HG03175 (cell line): ENCODE data around the gene NUCKS1.
A peak's percentile ranks its signal among the peaks of the same experiment; 100 is the strongest.

Experiments used
- ATAC-seq: cut with Tn5 transposase; IDR thresholded peaks from one replicate; pipeline ENCODE4 v1.9.1; 2021; ENCODE audit warnings: mild to moderate bottlenecking, moderate library complexity; ENCODE audit not compliant: unreplicated experiment

Gene NUCKS1

GRCh38 chr1:205772607-205773032 is 22.6 kb upstream of the NUCKS1 start:
- no peak for ATAC-seq

GRCh38 chr1:205770618-205771017 is 20.6 kb upstream of the NUCKS1 start:
- no peak for ATAC-seq

- ATAC-seq = no peak
Observed at GRCh38 chr1:205769641-205770365, 19.8 kb upstream of the NUCKS1 start.

GRCh38 chr1:205767248-205767647 is 17.3 kb upstream of the NUCKS1 start:
- no peak for ATAC-seq

- ATAC-seq = no peak
Observed at GRCh38 chr1:205766570-205766969, 16.6 kb upstream of the NUCKS1 start.

GRCh38 chr1:205766038-205766437 is 16.1 kb upstream of the NUCKS1 start:
- ATAC-seq = no peak

GRCh38 chr1:205764578-205764977 is 14.6 kb upstream of the NUCKS1 start:
- ATAC-seq = no peak

GRCh38 chr1:205763980-205764379 is 14.0 kb upstream of the NUCKS1 start:
- no peak for ATAC-seq

GRCh38 chr1:205760606-205761005 is 10.6 kb upstream of the NUCKS1 start:
- no peak for ATAC-seq

- ATAC-seq = no peak
Observed at GRCh38 chr1:205756552-205756951, 6.6 kb upstream of the NUCKS1 start.

- ATAC-seq = no peak
Observed at GRCh38 chr1:205754857-205755256, 4.9 kb upstream of the NUCKS1 start.

GRCh38 chr1:205751036-205751651 is 1.2 kb upstream of the NUCKS1 start:
- ATAC-seq = no peak

- ATAC-seq = peak; percentile 71
Observed at GRCh38 chr1:205749234-205750137, 496 bp downstream of the NUCKS1 start.

GRCh38 chr1:205748403-205749233 is 1.4 kb downstream of the NUCKS1 start:
- ATAC-seq = peak; percentile 16

- no peak for ATAC-seq
Observed at GRCh38 chr1:205746757-205747412, 3.1 kb downstream of the NUCKS1 start.

- no peak for ATAC-seq
Observed at GRCh38 chr1:205744403-205744802, 5.6 kb downstream of the NUCKS1 start.

- no peak for ATAC-seq
Observed at GRCh38 chr1:205743977-205744376, 6.0 kb downstream of the NUCKS1 start.

GRCh38 chr1:205741681-205742080 is 8.3 kb downstream of the NUCKS1 start:
- no peak for ATAC-seq

- no peak for ATAC-seq
Observed at GRCh38 chr1:205739348-205740160, 10.4 kb downstream of the NUCKS1 start.
